HG03139 (cell line): ENCODE data around the gene PAN2.
"Not testable (repeated sequence)": the region's sequence is repeated elsewhere in the genome, so short reads cannot be mapped to it uniquely, and the experiment has no call there.

ENCODE experiments used
- ATAC-seq: cut with Tn5 transposase; IDR thresholded peaks from one replicate; pipeline ENCODE4 v1.9.1; 2021; ENCODE audit not compliant: unreplicated experiment

Gene PAN2

GRCh38 chr12:56333679-56334489 is at the start of gene PAN2:
TSS of gene PAN2 (minus strand) at chr12:56334000. CDS start at chr12:56333094, 906 bp downstream.
- ATAC-seq = peak; percentile 90

- no peak for ATAC-seq
Observed at GRCh38 chr12:56382611-56383010, 48.8 kb upstream of the PAN2 start.

DNA sequence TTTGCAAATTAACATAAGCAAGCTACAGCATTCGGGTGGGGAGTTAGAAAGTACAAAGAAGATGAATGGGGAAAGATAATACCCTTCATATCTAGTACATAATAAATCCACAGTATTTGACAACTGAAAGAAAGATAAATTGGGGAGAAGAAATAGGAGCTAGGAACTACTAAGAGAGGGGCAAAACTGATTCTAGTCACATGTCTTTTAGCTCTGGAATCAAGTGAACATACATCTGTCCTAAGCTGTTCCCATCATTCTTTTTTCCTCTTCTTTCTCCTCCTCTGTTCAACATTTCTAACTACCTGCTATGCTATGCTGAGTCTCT is 44.2 kb upstream of the PAN2 start:
- ATAC-seq = no peak

- no peak for ATAC-seq
Observed at GRCh38 chr12:56377310-56377988, 43.6 kb upstream of the PAN2 start.

DNA sequence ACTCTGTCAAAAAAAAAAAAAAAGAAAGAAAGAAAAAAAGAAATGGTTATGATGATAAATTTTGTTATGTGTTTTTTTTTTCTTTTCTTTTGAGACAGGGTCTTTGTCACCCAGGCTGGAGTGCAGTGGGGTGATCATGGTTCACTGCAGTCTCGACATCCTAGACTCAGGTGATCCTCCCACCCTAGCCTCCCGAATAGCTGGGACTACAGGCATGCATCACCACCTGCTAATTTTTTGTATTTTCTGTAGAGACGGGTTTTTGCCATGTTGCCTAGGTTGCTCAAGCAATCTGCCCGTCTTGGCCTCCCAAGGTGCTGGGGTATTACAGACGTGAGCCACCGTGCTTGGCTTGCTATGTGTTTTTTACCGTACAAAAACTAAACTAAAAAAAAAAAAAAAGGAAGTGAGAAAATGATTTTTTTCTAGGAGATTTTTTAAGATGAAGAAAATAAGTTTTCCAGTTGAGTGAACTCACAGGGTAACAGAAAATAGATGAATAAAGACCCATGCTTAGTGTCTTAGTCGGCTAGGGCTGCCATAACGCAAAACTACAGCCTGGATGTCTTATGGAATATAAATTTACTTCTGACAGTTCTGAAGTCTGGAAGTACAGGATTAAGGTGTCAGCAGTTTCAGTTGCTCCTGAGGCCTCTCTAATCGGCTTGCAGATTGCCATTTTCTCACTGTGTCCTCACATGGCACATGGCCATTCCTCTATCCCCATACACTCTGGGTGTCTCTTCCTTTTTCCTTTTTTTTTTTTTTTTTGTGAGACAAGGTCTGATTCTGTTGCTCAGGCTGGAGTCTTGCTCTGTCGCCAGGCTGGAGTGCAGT is 42.0 kb upstream of the PAN2 start:
- ATAC-seq = peak; percentile 73

DNA sequence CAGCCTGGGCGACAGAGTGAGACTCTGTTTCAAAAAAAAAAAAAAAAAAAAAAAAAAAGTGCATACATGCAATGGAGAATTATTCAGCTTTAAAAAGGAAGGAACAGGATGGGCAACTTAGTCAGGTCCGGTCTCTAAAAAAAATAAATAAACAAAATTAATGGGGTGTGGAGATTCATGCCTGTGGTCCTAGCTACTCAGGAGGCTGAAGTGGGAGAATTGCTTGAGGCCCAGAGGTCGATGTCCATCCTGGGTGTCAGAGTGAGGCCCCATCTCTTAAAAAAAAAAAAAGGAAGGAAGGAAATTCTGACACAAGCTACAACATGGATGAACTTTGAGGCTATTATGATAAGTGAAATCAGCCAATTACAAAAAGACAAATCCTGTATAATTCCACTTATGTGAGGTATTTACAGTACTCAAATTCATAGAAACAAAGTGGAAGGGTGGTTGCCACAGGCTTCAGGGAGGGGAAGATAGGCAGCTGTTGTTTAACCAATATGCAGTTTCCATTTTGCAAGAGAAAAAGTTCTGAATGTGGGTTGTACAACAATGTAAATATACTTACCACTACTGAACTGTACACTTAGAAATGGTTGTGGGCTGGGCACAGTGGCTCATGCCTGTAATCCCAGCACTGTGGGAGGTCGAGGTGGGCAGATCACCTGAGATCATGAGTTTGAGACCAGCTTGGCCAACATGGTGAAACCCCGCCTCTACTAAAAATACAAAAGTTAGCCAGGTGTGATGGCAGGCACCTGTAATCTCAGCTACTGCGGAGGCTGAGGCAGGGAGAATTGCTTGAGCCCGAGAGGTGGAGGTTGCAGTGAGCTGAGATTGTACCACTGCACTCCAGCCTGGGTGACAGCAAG is 41.2 kb upstream of the PAN2 start:
- peak; percentile 14 for ATAC-seq

DNA sequence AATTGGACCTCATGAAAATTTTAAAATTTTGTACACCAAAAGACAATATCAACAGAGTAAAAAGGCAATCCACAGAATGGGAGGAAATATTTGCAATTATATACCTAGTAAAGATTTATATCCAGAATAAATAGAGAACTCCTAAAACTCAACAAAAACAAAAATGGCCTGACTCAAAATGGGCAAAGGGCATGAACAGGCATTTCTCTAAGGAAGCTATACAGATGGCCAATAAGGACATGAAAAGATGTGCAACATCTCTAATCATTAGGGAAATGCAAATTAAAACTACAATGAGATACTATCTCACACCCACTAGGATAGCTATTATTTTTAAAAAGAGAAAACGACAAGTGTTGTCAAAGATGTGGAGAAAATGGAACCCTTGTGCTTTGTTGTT is 39.7 kb upstream of the PAN2 start:
- ATAC-seq = no peak

DNA sequence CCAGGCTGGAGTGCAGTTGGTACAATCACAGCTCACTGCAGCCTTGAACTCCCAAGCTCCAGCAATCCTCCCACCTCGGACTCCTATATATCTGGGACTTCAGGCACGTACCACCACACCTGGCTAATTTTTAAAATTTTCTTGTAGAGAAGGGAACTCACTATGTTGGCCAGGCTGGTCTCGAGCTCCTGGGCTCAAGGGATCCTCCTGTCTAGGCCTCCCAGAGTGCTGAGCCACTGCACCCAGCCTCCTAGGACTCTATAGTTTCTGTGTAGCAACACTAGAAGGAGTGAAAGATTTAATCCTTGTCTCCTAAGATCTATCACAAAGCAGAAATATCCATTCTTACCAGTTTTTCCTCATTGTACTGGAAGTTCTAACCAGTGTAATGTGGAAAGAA is 33.1 kb upstream of the PAN2 start:
- ATAC-seq = no peak

DNA sequence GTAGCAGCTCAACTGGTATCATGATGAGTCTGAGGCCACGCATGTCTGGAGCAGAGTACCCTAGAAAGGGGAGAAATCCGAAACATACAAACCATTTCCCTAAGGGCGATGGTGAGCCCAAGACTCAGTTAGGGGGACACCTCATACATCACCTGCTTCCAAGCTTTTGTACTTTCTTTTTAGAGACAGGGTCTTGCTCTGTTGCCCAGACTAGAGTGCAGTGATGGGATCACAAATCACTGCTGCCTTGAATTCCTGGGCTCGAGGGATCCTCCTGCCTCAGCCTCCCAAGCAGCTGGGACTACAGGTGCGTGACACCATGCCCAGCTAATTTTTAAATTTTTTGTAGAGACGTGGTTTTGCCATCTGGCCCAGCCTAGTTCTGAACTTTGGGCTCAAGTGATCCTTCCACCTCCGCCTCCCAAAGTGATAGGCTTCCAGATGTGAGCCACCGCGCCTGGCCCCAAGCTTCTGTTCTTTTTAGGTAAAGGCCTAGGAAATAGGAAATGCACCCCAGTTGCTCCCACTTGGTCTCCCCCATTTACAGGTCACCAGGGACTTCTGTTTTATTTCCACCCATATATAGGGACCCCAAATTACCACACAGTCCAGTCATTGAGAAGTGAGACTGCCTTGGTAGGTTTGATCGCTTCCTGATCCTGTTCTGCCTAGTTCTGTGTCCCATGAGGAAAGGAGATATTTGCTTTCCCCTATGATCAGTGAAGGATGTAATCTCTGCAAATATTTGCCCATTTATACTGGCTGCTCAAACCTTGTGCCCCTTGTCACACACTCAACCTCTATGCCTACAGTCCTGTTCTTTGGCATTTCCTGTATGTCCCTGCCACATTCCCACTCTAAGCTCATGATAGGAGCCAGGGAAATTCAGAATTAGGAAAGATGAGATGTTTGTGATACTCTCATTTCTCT is 28.6 kb upstream of the PAN2 start, which contains the start of gene APOF:
Gene APOF (minus strand): TSS at position 728 of the 930 bp plus-strand sequence. CDS start 112 bp downstream, at position 616.
- ATAC-seq = no peak

GRCh38 chr12:56361487-56362129 is 27.8 kb upstream of the PAN2 start:
- no peak for ATAC-seq

DNA sequence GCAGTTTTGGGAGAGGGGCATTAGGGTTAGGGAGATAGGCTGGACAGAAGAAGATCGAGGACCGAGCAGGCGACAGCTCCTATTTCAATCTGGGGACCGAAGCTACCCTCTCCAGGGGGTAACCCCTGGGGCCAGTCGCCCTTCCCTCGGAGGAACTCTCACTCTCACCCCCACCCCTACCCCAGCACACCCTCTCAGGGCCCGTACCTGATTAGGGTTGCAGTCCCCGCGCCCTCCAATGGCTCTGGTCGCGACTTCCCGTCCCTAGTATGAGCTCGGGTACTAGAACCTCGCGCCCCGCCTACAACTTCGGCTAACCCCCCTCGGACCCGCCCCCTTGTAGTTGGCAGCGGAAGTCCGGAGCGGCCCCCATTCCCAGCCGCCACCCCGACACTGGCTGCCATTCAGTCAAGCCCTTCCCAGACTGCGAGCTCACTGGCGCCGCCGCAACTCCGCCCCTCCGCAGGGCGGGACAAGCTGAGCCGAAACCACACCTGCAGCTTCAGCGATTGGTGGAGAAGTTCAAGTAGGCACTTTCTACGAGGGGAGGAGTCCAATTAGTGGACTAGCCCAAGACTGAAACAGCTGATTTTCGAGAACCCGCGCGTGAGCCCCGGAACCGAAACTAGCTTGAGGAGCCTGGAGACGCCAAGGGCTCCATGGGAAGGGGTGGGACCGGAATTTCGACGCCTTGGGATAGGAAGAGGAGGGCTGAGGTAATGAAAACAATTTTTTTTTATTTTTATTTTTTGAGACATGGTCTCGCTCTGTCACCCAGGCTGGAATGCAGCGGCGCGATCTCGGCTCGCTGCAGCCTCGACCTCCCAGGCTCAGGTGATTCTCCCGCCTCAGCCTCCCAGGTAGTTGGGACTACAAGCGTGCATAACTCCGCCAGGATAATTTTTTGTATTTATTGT is 26.3 kb upstream of the PAN2 start, which contains the start of gene STAT2:
Gene STAT2 (minus strand): TSS at position 257 of the 917 bp plus-strand sequence. CDS start 3,536 bp downstream, outside the sequence.
- ATAC-seq = peak; percentile 90

- ATAC-seq = no peak
Observed at GRCh38 chr12:56358836-56359532, 25.2 kb upstream of the PAN2 start.

DNA sequence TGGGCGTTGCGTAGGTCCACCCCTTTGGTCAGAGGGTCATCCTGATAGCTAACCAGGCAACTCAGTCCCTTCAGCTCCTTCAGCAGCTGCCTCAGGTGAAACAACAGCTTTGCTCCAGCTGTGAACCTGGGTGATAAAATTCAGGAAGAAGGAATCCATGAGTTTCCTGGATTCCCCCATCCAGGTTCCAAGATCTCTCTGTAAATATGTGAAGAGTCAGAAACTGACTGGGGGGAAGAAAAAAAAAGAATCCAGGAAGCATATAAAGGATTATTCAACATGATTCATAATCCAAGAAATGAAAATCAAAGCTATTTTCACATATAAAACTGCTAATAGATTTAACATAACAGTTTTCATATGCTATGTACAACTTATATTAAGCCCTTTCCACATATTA is 17.5 kb upstream of the PAN2 start:
- no peak for ATAC-seq

DNA sequence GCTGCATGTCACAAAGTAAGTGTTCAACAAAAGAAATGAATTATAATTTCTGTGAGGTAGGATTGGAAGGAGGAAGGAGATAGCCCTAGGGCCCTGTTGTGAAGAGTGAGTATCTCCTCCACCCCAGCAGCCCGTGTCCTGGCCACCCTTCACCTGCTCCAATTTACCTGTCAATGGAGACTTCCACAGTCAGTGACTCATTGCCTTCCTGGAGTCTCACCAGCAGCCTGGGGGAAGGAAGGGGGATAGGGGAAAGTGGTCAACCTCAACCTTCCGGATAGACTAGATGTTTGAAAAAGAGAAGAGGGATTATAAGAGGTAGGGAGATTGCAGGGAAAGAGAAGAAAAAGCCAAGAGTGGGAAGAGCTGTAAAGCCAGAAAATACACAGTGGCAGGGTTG is 16.9 kb upstream of the PAN2 start:
- ATAC-seq = no peak

- no peak for ATAC-seq
Observed at GRCh38 chr12:56348776-56349175, 15.0 kb upstream of the PAN2 start.

GRCh38 chr12:56347255-56347654 is 13.5 kb upstream of the PAN2 start:
- not testable (repeated sequence) for ATAC-seq

DNA sequence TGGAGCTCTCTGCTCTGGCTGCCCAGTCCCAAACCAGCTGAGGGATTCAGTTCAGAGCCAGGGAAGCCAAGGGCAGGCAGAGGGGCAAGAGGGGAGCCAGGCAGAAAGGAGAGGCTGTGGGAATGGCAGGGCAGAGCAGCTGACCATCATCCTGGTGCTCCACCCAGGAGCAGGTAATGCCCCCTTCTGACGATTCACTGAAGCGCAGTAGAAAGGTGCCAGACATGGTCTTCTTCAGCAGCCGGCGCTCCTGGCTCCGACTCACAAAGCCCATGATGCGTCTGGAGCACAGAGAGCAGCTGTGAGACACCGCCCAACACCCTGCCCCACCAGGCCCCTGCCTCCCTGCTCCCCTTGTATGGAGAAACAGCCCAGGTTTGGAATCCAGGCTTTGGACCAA is 12.9 kb upstream of the PAN2 start:
- no peak for ATAC-seq
